GM10266 (cell line): ENCODE measurements around the gene MRAS.

Experiments used
- DNase-seq: peaks from one replicate; pipeline ENCODE4 v3.0.0; 2012; ENCODE audit errors: extremely low spot score
- TF ChIP-seq, protein P1 (sequence below): IDR thresholded peaks from 2 replicates; pipeline ENCODE4 v1.5.1; 2012; ENCODE audit warnings: mild to moderate bottlenecking, low read depth; ENCODE audit not compliant: control insufficient read depth, insufficient read depth; ENCODE audit errors: missing control alignments

The MRAS gene

DNA sequence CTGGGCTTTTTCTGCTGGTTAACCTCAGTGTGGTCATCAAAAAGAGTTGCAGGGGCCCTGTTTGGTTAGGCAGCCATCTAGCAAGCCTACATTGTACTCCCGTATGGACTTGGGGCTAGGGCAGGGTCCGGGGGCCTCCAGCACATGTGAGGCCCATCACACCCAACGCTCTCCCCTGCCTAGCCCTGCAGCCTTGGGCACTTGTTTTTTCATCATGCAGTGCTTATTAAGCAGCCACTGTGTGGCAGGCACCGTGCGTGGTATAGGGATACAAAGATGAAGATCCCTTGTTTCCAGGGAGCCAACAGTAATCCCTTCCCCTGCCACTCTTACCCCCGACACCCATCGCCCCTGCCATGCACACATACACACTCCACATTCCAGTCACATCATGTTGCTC, 14.2 kb downstream of the MRAS start:
- TF ChIP-seq, protein P1, sequence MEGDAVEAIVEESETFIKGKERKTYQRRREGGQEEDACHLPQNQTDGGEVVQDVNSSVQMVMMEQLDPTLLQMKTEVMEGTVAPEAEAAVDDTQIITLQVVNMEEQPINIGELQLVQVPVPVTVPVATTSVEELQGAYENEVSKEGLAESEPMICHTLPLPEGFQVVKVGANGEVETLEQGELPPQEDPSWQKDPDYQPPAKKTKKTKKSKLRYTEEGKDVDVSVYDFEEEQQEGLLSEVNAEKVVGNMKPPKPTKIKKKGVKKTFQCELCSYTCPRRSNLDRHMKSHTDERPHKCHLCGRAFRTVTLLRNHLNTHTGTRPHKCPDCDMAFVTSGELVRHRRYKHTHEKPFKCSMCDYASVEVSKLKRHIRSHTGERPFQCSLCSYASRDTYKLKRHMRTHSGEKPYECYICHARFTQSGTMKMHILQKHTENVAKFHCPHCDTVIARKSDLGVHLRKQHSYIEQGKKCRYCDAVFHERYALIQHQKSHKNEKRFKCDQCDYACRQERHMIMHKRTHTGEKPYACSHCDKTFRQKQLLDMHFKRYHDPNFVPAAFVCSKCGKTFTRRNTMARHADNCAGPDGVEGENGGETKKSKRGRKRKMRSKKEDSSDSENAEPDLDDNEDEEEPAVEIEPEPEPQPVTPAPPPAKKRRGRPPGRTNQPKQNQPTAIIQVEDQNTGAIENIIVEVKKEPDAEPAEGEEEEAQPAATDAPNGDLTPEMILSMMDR = no peak
- no peak for DNase-seq

DNA sequence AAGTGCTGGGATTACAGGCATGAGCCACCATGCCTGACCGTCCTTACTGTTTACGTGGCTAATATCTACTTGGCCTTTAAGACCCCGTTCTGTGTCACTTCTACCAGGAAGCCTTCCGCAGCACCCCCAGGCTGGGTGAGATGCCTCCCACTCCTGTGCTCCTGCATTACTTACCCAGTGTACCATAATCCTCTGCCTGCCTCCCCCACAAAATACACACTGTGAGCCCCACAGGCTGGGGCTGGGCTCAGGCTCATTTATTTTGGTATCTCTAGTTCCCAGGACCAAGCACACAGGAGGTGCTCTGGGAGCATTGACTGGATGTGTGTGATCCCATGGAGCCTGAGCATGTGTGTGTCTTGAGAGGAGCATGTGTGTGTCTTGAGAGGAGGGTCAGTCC, 14.9 kb downstream of the MRAS start:
- TF ChIP-seq, protein P1 = no peak
- DNase-seq = no peak

DNA sequence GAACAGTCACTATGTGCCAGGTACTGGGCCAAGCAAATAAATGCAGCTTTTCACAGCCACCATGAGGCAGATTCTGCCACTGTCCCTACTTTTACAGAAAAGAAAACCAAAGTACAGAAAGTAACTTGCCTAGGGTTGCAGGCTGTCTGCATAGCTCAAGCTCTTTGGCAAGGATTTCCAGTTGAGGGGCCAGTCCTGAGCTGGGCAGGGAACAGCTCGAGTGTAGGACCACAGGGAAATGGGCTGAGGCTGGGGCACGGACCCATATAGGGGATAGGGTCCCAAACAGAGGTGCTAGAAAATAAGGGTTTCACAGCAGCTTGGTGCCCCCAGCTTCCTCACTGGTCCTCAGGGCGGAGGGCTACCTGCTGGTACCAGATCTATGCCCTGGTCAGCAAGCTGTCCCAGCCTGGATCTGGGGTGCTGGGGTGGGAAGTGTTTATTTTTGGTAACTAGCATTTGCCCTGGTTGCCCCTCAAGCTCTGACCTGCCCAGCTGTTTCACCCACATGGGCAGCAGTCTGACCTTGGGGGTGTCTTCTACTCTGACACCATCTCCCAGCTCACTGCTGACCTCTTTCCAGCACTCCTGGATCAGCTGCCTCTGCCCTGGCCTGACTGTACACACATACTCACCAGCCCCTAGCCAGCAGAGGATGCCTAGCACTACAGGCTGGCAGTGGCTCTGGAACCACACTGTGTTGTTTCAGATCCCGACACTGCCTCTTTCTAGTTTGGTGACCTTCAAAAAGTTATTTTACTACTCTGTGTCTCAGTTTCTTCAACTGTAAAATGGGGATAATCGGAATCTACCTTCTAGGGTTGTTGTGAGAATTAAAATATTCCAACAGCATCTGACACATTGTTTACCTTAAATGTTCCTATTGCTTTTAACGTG, 16.2 kb downstream of the MRAS start:
- DNase-seq = no peak
- TF ChIP-seq, protein P1 = no peak

DNA sequence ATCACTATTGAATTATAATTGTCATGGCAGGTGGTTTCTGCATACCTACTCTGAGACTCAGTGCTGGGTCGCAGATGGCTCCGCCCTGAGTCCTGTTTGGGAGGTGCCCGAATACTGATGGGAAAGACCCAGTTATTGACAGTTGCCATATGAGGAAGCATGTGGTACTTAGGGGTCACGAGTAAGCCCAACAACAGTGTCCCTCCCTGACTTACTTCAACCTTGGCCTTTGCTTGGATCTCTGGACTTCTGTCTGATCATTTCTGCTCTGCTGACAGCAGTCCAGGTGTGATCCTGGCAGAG, 16.8 kb downstream of the MRAS start:
- no peak for DNase-seq
- TF ChIP-seq, protein P1 = no peak

DNA sequence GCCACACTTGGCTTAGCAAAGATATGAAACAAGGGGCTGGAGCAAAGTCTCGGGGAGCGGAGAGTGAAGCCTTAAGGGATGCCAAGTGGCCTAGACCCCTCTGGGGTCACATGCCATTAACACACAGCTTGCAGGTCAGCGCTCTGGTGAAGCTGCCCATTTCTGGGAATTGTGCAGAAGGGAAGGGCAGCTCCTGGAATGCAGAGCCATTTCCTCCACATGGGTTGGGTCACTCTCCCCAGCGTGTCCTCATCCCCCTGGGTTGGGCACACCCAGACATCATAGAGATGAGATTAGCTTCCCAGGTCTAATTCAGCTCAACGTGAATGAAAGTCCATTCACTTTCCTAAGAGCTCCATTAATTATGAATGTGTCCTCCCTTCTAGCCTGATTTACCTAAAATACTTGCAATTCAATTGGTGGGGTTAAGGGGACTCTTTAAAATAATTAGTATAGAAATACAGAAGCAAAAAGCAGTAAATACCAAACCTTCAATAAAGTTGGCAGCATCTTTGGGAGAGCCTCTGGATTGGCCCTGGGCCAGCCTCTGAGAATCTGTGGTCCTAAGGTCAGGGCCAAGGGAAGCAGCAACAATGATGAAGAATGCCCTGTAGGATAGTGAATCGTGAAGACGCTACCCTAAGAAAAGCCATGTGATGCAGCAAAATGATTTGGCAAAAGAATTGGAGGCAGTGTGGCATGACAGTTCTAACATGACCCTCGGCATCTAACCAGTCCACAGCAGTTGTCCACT, 17.8 kb downstream of the MRAS start:
- no peak for DNase-seq
- TF ChIP-seq, protein P1 = no peak

DNA sequence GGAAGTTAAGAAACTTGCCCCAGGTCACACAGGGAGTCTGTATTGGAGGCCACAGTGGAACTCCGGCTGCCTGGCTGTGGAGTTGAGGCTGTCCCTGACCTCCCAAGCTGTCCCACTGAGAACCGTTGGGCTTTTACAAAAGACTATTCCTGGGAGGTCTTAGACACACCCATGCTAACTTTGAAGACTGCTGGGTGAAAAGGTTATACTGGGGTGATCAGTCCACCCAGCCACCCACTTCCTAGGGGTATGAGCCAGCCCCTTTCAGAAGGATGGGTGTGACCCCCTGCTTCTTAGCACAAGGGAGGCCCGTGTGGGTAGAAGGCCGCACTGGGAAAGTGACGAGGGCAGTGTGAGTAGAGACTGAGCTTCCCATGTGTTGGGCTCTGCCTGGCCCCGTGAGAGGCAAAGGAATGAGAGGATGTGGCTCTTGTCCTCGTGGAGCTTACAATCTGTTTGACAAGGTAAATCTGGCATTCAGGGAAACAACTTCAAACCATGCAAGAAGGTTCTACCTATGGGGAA, 19.0 kb downstream of the MRAS start:
- TF ChIP-seq, protein P1 = no peak
- no peak for DNase-seq

DNA sequence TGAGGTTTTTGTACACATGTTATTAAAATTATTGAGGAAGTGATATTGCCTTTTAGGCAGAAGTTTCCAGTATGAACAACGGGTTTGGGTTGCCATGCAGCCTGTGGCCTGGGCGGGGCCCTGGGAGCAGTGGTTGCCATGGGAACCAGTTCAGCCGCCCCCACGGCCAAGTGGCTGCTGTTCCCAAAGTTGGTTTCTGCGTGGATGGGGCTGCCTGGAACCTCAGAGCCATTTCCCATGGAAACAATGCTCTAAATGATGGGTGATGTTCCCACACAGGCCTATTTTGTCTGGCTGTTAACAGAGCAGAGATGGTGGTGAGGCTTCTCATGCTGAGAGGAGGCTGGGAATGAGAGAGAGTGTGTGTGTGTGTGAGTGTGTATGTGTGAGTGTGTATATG, 19.5 kb downstream of the MRAS start:
- TF ChIP-seq, protein P1 = no peak
- no peak for DNase-seq
